ENCODE data around the gene PRRX2.

Gene PRRX2

DNA sequence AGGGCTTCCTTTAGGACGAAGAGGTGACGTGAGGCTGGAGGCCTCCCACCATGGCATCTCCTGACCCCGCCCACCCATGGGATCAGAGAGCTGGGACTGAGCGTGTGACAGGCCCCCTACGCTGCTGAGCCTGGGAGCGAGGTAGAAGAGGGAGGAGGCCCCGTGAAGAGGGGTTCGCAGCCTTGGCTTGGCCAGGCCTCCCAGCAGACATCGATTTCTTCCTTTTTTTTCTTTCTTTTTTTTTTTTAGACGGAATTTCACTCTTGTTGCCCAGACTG, 47.9 kb downstream of the PRRX2 start:
- POLR2A ChIA-PET: interaction anchor here (0.9 to 1.3 kb wide), 2 partner anchors 13 to 16 kb away, joined by 3 to 6 read pairs; no protein-coding TSS in a partner anchor
- CTCF ChIA-PET: interaction anchor here (2.2 to 5.2 kb wide), 4 partner anchors 12 to 74 kb away, joined by 8 to 67 read pairs (median 14); no protein-coding TSS in a partner anchor
- peak overlapping the region; percentile 85; the same call in 1 of the 2 replicates for H3K27ac ChIP-seq (ENCODE audit: extremely low read depth, low read depth, low read length)
- H3K4me1 ChIP-seq (ENCODE audit: control insufficient read depth, insufficient read depth, low read length): peaks cover 13% of the 10 kb centered on the region
- no peaks in the 10 kb centered on the region for H3K36me3 ChIP-seq (ENCODE audit: control insufficient read depth in 2 of 2, insufficient read depth in 1 of 2, low read length in 2 of 2)
- TF ChIP-seq IKZF3 (tag by site-specific recombination; IDR thresholded peaks at IDR 0.05) (no peak), ZNF280D (tag by site-specific recombination; IDR thresholded peaks at IDR 0.05) (no peak), ZNF558 (tag by site-specific recombination; IDR thresholded peaks at IDR 0.05) (no peak), ZBTB8A (tag by site-specific recombination; IDR thresholded peaks at IDR 0.05) (no peak), ZNF777 (tag by site-specific recombination; IDR thresholded peaks at IDR 0.05; ENCODE audit: borderline replicate concordance) (no peak), ZNF426 (tag by site-specific recombination; IDR thresholded peaks at IDR 0.05) (no peak), ZNF629 (tag by site-specific recombination; IDR thresholded peaks at IDR 0.05) (no peak), ZNF785 (tag by site-specific recombination; IDR thresholded peaks at IDR 0.05) (no peak), TRIM28 (IDR thresholded peaks at IDR 0.05; ENCODE audit: borderline replicate concordance, low read length) (no peak)
- no peaks in the 10 kb centered on the region for H3K9me3 ChIP-seq (ENCODE audit: control insufficient read depth, insufficient read depth, low read depth, low read length)
- H3K4me3 ChIP-seq (ENCODE audit: low read depth, low read length): no peak overlapping the region

GRCh38 chr9:129714511-129715061, 49.1 kb downstream of the PRRX2 start:
- CTCF ChIA-PET: interaction anchor here (1.0 to 5.2 kb wide), 4 partner anchors 11 to 69 kb away, joined by 3 to 67 read pairs (median 14); no protein-coding TSS in a partner anchor
- no peak overlapping the region for H3K27ac ChIP-seq (ENCODE audit: extremely low read depth, low read depth, low read length)
- H3K36me3 ChIP-seq (ENCODE audit: control insufficient read depth in 2 of 2, insufficient read depth in 1 of 2, low read length in 2 of 2): no peaks in the 10 kb centered on the region
- H3K4me1 ChIP-seq (ENCODE audit: control insufficient read depth, insufficient read depth, low read length): peaks cover 13% of the 10 kb centered on the region
- no peak for TF ChIP-seq ZNF530 (tag by site-specific recombination; IDR thresholded peaks at IDR 0.05; ENCODE audit: low read depth)
- no peak for TF ChIP-seq ZNF558 (tag by site-specific recombination; IDR thresholded peaks at IDR 0.05)
- TF ChIP-seq ZNF654 (tag by site-specific recombination; IDR thresholded peaks at IDR 0.05; ENCODE audit: low read depth): no peak
- TF ChIP-seq ZNF785 (tag by site-specific recombination; IDR thresholded peaks at IDR 0.05): no peak
- TF ChIP-seq ZBTB8A (tag by site-specific recombination; IDR thresholded peaks at IDR 0.05): no peak
- TF ChIP-seq ZNF670 (tag by site-specific recombination; IDR thresholded peaks at IDR 0.05; ENCODE audit: low read depth): no peak
- TF ChIP-seq ZNF677 (tag by site-specific recombination; IDR thresholded peaks at IDR 0.05): no peak
- no peak for TF ChIP-seq SP3 (tag by site-specific recombination; IDR thresholded peaks at IDR 0.05)
- no peak for TF ChIP-seq IKZF3 (tag by site-specific recombination; IDR thresholded peaks at IDR 0.05)
- TF ChIP-seq ZIC2 (tag by site-specific recombination; IDR thresholded peaks at IDR 0.05): no peak
- TF ChIP-seq ZFP41 (tag by site-specific recombination; IDR thresholded peaks at IDR 0.05; ENCODE audit: borderline replicate concordance): no peak
- TF ChIP-seq ZNF280C (tag by site-specific recombination; IDR thresholded peaks at IDR 0.05): no peak
- TF ChIP-seq GLI4 (tag by site-specific recombination; IDR thresholded peaks at IDR 0.05): no peak
- TF ChIP-seq ZNF747 (tag by site-specific recombination; IDR thresholded peaks at IDR 0.05): no peak
- no peak for TF ChIP-seq ZNF362 (tag by site-specific recombination; IDR thresholded peaks at IDR 0.05)
- TF ChIP-seq ZSCAN18 (tag by site-specific recombination; IDR thresholded peaks at IDR 0.05): no peak
- POLR2A ChIA-PET: interaction anchor here (1.3 kb wide), 1 partner anchor 12 kb away, joined by 6 read pairs; no protein-coding TSS in a partner anchor
- H3K4me3 ChIP-seq (ENCODE audit: low read depth, low read length): no peak overlapping the region
- H3K9me3 ChIP-seq (ENCODE audit: control insufficient read depth, insufficient read depth, low read depth, low read length): no peaks in the 10 kb centered on the region

All from HEK293 (cell line).